ENCODE data around the gene AMBRA1.
A peak's percentile ranks its signal among the peaks of the same experiment; 100 is the strongest.

AMBRA1 gene

GRCh38 chr11:46363455-46364005 lies 230.3 kb downstream of the AMBRA1 start:
- DNase-seq: no peak

- no peak for DNase-seq
These were observed 230.8 kb downstream of the AMBRA1 start for GRCh38 chr11:46363031-46363407.

GRCh38 chr11:46362156-46363030 lies 231.4 kb downstream of the AMBRA1 start:
- no peak for DNase-seq

- peak; percentile 38 for DNase-seq
These were observed 232.3 kb downstream of the AMBRA1 start for GRCh38 chr11:46361283-46362155.

- DNase-seq: no peak
These were observed 232.9 kb downstream of the AMBRA1 start for GRCh38 chr11:46360878-46361277.

- DNase-seq: no peak
These were observed 233.9 kb downstream of the AMBRA1 start for GRCh38 chr11:46359953-46360352.

- DNase-seq: no peak
These were observed 236.3 kb downstream of the AMBRA1 start for GRCh38 chr11:46357483-46357936.

- peak; percentile 72 for DNase-seq
These were observed 236.8 kb downstream of the AMBRA1 start for GRCh38 chr11:46356924-46357482.

- no peak for DNase-seq
These were observed 240.1 kb downstream of the AMBRA1 start for GRCh38 chr11:46353698-46354097.

GRCh38 chr11:46352063-46352841 lies 241.6 kb downstream of the AMBRA1 start:
- no peak for DNase-seq

GRCh38 chr11:46351606-46352005 lies 242.2 kb downstream of the AMBRA1 start:
- DNase-seq: no peak

GRCh38 chr11:46351148-46351547 lies 242.7 kb downstream of the AMBRA1 start:
- no peak for DNase-seq

GRCh38 chr11:46350695-46351094 lies 243.1 kb downstream of the AMBRA1 start:
- DNase-seq: no peak

GRCh38 chr11:46348566-46349401 lies 245.0 kb downstream of the AMBRA1 start:
- DNase-seq: no peak

- DNase-seq: no peak
These were observed 246.0 kb downstream of the AMBRA1 start for GRCh38 chr11:46347637-46348311.

- DNase-seq: peak; percentile 77
These were observed 246.8 kb downstream of the AMBRA1 start, which contains the start of gene DGKZ for GRCh38 chr11:46346886-46347636. Gene DGKZ, plus strand, starts transcription at chr11:46347463. Its CDS starts 197 bp downstream, at chr11:46347660.
